NCI-H2029 (cell line): ENCODE results near the gene ASB3.
A peak's percentile ranks its signal among the peaks of the same experiment; 100 is the strongest.
"Not testable (repeated sequence)": the region's sequence is repeated elsewhere in the genome, so short reads cannot be mapped to it uniquely, and the experiment has no call there.

Experiments
- DNase-seq: peaks from one replicate; lab custom pipeline; 2025; lab: John Stamatoyannopoulos, UW

Gene ASB3

DNA sequence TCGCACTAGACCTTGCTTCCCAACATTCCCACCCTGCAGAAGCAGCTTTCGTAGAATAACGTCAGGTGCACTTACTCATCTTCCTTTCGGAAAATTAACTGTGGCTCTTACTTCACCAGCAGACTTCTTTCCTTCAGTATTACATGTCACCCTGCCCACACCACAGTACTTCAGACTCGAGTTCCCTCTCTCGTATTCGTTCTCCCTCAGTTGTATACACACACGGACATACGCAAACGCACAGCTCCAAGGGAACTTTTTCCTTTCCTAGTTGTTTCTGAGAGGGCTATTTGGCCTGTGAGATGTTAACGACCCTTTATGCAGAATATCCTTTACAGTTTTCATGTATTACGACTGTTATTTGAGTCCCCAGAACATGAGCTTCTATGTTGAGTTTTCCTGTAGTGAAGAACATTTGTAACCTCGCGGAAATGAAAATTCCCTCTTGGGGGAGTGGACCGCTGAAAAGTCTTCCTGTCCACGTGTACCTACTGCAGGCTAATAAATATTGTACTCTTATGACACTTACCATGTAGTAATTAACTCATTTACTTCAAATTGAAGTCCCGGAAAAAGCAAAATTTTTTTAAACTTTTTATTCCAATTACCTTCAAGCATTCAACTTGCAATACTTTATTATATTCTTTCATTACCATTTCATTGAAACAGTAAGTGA lies 999 bp upstream of the ASB3 start:
- DNase-seq = no peak

DNA sequence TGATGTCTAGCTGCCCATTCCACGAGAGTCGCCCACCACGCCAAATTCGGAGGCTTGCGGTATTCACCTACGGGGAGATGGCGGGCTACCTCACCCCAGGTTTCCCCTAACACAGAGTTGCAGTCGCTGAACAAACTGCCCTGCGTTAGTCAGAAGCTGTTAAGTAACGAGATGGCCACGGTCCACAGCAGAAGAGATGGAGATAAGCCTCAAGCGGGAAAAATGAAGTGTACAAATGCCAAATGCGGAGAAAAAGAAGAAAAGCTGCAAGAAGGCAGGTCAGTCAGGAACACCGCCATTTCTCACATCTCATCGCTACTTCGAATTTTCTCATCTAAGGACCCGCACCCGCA lies 425 bp downstream of the ASB3 start:
- no peak for DNase-seq

DNA sequence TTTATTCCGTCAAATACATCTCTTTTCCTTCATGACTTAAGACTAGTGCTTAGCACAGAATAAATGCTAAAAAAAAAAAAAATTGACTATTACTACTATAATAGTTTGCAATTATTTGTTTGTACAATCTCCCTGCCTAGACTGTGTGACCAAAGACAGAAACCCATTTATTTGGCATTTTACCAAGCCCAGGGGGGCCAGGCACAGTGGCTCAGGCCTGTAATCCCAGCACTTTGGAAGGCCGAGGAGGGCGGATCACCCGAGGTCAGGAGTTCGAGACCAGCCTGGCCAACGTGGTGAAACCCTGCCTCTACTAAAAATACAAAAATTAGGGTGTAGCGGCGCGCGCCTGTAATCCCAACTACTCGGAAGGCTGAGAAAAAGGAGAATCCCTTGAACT lies 1.4 kb downstream of the ASB3 start:
- DNase-seq = no peak

DNA sequence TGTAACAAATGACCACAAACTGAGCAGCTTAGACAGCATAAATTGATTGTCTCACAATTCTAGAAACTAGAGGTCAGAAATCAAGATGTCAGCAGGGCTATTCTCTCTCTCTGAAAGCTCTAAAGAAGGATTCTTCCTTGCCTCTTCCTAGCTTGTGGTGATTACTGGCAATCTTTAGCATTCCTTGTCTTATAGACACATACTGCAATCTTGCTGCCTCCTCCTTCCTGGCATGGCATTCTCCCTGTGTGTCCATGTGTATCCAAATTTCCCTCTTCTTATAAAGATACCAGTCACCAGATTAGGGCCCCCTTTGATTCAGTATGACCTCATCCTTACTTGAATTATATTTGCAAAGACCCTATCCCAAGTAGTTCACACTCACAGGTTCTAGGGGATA lies 2.3 kb downstream of the ASB3 start:
- no peak for DNase-seq

DNA sequence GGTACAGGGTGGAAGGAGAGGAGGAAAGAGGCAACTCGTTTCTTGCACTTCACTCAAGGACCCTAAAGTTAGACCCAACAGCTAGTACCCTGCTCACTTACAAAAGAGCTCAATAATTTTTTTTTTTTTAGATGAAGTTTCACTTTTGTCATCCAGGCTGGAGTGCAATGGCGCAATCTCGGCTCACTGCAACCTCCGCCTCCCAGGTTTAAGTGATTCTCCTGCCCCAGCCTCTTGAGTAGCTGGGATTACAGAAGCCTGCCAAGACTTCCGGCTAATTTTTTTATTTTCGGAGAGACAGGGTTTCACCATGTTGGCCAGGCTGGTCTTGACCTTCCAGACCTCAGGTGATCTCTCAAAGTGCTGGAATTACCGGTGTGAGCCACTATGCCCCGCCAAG lies 4.1 kb downstream of the ASB3 start:
- no peak for DNase-seq

DNA sequence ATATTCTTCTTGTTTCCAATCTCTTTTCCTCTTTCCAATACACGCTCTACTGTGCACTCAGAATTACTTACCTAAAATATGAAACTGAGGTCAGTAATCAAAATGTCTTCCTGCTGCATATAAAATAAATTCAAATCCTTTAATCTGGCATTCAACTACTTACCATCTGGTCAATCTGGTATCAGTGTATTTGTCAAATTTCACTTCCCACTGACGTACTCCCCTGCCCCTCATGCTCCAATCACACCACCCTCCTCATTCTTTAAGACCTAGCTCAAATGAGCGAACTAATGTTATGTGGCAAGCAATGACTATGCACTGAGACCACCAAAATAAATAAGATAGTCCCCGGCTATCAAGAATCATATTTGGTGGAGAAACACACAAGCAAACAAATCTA lies 6.7 kb downstream of the ASB3 start:
- DNase-seq = no peak

DNA sequence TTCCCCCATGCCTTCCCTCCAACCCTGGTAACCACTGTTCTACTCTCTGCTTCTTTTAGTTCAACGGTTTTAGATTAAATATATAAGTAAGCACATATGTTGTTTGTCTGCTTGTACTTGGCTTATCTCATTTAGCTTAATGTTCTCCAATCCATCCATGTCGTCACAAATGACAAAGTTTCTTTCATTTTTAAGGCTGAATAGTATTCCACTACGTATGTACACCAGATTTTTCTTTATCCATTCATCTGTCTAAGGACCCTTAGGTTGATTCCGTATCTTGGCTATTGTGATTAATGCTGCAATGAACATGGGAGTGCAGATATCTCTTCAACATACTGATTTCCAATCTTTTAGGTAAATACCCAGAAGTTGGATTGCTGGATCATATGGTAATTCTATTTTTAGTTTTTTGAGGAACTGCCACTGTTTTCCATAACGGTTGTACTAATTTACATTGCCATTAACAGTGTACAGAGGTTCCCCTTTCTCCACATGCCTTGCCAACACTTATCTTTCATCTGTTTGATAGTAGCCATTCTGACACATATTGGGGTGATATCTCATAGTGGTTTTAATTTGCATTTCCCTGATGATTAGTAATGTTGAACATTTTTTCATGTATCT lies 8.1 kb downstream of the ASB3 start:
- DNase-seq = no peak

DNA sequence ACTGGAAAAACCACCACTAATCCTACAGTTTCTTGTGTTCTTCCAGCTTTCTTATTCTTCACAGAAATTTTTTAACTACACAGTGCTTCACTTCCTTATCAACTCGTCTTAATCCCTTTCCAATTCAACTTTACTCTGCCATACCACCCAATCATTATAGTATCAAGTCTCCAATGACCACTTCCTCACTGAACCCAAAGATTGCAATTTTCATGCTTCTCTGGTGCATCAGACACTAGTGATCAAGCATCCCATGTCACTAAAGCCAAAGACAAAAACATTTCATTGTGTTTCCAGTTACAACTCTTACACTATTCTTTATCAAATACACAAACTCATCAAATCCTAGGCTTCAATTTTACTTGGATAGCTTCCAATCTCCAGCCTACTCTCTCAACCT lies 9.6 kb downstream of the ASB3 start:
- no peak for DNase-seq

DNA sequence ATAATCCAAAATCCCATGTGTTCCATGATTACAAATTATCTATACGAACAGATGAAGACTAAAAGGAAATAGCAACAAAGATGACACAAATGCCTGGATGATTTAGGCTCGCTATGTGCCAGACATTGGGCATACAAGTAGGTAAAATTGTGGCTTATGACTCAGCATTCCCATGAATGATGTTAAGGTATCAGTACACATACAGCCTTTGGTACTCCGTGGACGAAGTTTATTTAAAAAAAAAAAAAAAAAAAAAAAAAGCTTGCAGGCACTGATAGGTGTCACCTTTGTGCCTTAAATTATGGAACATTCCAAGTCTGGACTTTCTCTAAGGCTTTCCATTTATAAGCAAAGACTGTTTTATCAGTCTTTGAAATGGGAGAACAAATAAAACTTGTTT lies 16.5 kb downstream of the ASB3 start:
- no peak for DNase-seq

DNA sequence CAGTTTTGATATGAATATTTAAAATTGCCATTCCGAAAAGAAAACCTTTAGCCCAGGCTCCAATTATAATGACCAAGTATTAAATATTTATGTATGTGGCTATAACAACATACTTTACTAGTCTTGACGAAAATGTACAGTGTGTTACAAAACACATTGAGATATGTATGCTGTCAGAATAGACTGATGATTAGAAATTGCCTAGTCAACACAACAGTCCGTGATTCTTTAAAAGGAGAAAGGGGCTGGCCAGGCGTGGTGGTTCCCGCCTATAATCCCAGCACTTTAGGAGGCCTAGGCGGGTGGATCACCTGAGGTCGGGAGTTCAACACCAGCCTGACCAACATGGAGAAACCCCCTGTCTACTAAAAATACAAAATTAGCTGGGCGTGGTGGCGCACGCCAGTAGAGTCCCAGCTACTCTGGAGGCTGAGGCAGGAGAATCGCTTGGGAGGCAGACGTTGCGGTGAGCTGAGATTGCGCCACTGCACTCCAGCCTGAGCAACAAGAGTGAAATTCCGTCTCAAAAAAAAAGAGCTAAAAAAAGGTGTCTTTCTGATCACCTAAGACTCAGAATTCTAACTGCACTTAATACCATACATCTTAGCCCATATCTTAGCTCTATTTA lies 17.3 kb downstream of the ASB3 start:
- no peak for DNase-seq

DNA sequence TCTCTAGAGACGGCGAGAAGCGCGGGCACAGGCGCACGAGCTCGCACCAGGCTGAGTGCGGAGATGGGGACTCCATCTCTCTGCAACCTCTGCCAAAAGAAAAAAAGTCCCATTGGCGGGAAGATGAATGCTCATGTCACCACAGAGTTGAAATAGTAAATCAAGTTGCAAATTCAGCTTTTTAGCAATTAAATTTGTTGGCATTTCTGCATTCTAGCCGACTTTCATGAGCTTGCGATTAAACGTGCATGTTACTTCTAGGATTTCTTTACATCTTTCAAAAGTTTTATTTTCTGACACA lies 18.6 kb downstream of the ASB3 start:
- peak; percentile 4 for DNase-seq

DNA sequence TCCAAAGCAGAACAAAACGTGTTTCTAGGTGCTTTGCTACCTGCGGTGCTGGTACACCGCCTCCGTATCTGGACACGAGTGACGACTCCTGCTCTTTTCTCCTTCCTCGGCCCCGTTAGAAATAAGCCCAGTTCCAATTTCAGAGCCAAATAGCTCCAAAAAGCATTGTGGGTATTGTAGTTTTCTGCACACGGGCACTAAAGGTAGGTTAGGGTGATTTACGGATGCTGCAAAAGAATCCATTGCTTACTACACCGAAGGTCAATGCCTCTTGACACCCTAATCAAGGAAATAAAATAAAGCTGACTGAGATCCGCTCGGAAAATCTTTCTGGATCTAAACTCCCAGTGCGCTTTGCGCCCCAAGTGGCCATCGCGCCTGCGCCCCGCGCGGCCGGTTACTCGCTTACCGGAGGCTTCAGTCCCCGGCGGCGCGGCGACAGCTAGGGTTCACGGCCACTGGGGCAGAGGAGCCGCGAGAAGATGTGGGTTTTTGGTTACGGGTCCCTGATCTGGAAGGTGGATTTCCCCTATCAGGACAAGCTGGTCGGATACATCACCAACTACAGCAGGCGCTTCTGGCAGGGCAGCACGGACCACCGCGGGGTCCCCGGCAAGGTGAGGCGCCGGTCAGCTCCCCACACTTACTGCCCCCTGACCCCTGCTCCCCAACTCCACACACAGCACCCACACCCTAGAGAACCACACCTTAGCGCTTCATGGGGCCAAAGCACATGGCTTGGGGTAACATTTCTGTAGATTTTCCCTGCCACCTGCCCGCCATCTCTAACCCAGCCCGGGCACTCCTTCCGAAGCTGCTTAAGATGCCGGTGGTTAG lies 19.1 kb downstream of the ASB3 start, which contains the start of gene CHAC2:
CHAC2 (plus strand) TSS at position 400 of the 837 bp plus-strand sequence; CDS start at position 483, 83 bp downstream.
- peak; percentile 73 for DNase-seq

DNA sequence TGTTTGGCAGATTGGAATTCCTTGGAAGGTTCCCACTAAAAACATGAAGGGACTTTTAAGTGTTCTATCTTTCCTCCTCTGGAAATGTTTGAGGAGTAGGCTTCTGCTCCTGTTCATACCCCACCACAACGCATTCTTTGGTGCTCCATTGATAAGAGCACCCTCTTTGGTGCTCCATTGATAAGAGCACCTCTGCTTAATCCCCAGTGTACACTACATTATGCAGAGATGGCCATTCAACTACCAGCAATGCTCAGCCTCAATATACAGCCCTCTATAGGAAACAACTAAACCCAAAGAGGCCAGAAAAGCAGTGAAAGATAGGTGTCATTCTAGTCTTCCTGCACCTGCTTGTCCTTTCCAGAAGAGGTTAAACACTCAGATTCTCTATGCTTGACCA lies 21.0 kb downstream of the ASB3 start:
- no peak for DNase-seq

DNA sequence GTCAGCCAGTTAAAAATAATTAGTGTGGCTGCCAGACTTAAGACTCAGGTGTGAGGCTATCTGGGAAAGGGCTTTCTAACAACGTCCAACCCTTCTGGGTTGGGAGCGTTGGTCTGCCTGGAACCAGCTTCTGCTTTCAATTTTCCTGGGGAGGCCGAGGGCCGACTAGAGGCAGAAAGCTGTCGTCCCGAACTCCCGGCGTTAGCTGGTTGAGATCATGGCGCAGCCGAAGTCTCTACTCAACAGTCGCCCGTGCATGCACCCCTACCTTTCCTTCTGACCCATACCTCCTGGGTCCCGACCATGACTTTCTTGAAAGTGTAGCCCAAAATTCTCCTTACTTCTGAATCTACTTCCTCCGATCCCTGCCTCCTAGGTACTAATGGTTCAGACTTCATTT lies 29.5 kb downstream of the ASB3 start:
- DNase-seq = not testable (repeated sequence)

DNA sequence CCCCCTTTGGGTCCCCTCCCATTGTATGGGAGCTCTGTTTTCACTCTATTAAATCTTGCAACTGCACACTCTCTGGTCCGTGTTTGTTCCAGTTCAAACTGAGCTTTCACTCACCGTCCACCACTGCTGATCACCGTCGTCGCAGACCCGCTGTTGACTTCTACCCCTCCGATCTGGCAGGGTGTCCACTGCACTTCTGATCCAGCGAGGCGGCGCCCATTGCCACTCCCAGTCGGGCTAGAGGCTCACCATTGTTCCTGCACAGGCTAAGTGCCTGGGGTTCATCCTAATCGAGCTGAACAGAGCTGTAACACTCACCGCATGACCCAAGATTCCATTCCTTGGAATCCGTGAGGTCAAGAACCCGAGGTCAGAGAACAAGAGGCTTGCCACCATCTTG lies 30.1 kb downstream of the ASB3 start:
- no peak for DNase-seq

DNA sequence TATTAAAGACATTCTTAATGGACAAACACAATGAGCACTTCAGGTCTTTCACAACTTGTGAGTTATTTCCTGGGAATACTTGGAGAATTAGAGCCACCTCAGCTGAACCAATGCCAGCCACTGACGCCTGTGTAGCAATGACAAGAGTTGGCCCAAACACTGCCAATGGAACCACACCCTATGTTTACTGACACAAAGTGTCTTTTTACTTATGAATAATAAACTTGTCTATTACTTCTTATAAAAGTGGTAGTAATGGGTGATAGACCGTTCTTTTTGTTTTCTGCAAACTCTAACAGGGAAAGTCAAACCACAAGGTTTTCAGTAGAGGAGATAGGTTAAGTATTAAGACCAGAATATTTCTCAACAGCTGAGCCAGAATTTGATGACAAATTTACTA lies 31.6 kb downstream of the ASB3 start:
- no peak for DNase-seq

DNA sequence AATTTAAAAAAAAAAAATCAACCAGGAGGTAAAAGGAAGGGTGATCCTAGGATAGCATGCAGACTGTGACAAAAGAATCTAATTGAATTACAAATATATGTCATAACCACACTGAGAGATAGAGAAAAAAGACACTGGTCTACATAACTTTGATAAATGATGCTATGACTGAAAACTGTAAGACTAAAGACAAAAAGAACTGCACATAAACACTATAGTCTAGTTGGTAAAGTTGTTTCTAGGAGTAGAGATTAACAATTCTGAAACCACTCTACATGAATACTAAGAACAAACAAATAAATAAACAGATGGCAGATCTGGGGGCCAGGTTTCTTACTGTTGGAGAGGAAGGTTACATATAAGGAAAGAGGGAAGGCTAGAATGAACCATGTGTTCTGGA lies 33.7 kb downstream of the ASB3 start:
- DNase-seq = no peak

DNA sequence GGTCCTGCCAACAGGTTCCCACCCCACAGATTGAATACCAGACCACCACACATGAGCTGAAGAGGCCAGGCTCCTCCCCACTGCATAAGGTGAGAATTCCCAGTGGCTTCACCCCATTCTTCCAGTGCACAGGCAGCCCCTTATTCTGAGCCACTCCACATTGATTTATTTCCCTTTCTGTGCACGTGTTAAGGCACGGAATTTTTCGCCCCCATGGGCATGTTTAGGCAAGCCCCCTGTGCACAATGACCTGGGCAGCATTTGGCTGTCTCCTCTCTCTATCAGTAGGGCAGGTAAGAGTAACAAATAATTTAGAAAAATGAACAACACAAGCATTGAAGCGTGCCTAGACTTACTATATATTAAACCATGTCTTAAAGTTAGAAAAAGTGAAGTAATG lies 34.4 kb downstream of the ASB3 start:
- DNase-seq = no peak

DNA sequence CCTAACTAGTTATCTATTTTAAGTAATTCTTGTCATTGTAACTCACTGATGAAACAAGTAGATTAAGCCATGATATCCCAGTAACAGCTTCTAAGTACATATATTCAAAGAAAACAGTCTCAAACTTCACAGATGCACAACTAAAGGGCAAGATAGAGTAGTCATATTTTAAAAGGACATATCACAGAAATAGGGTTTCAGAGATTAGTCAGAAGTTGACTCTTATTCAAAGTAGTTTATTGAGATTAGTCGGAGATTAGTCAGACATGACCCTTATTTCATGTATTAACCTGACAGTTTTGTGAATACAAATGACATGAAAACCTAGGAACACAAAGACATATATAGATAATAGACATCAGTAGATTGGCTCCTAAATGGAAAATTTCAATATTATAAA lies 35.0 kb downstream of the ASB3 start:
- DNase-seq = no peak

DNA sequence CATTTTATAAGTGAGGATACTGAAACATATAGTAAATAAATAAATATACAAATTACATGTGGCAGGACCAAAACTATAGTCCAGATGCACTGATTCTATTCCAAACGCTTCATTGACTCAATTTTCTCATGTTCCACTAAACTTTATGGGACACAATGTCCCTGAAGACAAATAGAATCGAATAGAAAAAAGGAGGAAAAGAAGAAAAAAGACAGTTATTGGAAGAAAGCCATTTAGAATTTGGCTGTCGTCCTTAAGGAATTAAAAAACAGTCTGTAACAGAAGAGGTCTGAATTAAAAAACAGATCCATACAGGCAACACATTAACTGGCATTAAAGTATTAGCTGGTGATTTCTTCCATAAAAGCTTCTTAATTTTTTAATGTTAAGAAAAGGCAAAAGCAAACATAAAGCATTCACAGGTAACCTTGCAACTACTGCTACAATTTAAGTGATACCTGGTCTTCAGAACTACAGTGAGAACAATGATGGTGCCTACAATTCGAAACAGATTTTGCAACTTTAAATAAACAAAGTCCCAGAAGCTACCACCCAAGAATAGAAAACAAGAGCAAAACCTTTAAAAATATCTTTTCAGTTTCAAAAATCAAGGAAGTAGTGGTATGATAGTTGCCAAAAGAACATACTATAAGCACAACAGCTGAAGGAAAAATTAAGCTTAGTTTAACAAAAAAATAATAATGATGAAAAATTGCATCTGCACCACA lies 36.5 kb downstream of the ASB3 start:
- no peak for DNase-seq

DNA sequence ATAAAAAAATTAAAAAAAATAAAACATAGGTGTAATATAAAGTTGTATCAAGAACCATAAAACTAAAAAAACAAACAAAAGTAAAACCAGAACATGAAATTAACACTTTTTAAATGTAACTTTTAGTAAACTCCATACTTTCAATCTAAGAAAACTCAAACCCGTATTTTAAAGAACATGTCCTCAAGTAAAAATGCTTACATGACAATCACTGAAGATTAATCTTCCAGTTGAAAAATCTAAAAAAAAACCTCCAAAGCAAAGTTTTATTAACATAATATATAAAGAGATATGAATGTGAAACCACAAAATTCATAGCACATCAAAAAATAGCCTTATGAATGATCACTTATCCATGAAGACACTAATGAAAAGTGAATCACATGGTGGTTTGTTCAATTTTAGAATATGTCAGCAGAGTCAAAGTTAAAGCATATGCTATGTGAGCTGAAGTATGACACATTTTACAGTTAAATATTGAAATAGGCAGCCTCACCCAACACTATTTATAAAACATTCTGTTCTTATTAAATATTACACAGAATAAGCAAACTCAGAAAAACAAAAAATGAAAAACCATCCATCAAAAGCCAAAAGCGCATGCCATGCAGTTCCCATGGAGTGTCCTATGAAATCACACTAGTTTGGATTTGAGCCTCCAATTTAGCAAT lies 42.2 kb downstream of the ASB3 start:
- no peak for DNase-seq

DNA sequence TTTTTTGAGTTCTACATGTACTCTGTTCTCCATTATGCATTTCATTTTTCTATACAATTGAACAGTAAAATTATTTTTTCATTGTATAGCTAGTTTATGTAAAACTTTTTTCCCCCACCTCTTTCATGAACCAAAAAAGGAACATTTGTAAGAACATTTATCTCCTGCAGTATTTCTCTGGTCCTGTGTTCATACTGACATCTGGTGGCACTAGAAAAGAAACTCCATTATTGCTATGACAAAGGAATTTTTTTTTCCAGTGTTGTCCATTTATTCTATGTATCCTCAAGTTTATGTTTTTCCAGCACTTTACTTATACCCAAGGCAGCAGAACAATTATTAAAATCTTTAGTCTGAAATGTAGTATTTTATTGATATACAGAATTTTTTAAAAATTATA lies 46.6 kb downstream of the ASB3 start:
- DNase-seq = no peak
